Naive thymus-derived CD4-positive, alpha-beta T cell (primary cell): ENCODE results near the gene RBM15. TPM values are rescaled to one million over a fixed set of nuclear protein-coding genes. Genes with fewer than 3 reads are reported as not detected.

Experiments used
- ATAC-seq: fragments of 150-1000 bp; cut with Tn5 transposase; 2 replicates; pipeline ENCODE4 v1.10.0; 2021; ENCODE audit warnings: mild to moderate bottlenecking, moderate library complexity
- CTCF ChIA-PET: fragments of 350-600 bp; sonication (Branson Sonifier 250); formaldehyde crosslinking; loops from one replicate; lab custom pipeline; 2021; ENCODE audit warnings: antibody characterized with exemption; lab: Charles Lee
- POLR2A ChIA-PET: fragments of 350-600 bp; sonication (Branson Sonifier 250); formaldehyde crosslinking; loops from one replicate; lab custom pipeline; 2021; ENCODE audit warnings: antibody characterized with exemption, inconsistent platforms; lab: Charles Lee
- DNase-seq, 9 donors: peaks; one replicate each; pipeline versions ENCODE4 v3.0.0 to v3.0.0-alpha.2; 2020 to 2022; ENCODE audit warnings: mixed read lengths in 1 of 9
- H3K27ac ChIP-seq: one replicate; pipeline ENCODE4 v1.7.0; 2013; ENCODE audit warnings: mild to moderate bottlenecking, low read depth, low read length, moderate library complexity
- H3K27me3 ChIP-seq, 2 donors: one replicate each; pipeline ENCODE4 v1.7.0; 2013; ENCODE audit warnings: low read length in 2 of 2, mild to moderate bottlenecking in 2 of 2, moderate library complexity in 2 of 2; ENCODE audit not compliant: control insufficient read depth in 2 of 2, insufficient read depth in 2 of 2
- H3K36me3 ChIP-seq, 3 experiments: 1 replicate in 2 of 3; 2 replicates in 1 of 3; pipeline ENCODE4 v1.7.0; 2013; ENCODE audit warnings: low read length in 3 of 3, mild to moderate bottlenecking in 3 of 3, moderate library complexity in 1 of 3; ENCODE audit not compliant: insufficient read depth in 3 of 3, control insufficient read depth in 2 of 3
- H3K4me1 ChIP-seq, 2 donors: one replicate each; pipeline ENCODE4 v1.7.0; 2013; ENCODE audit warnings: low read length in 2 of 2, mild to moderate bottlenecking in 2 of 2, moderate library complexity in 1 of 2; ENCODE audit not compliant: control insufficient read depth in 2 of 2, insufficient read depth in 2 of 2
- H3K4me3 ChIP-seq: 2 replicates; pipeline ENCODE4 v1.7.0; 2013; ENCODE audit warnings: mild to moderate bottlenecking, low read length
- H3K9me3 ChIP-seq, 3 experiments: 1 replicate in 2 of 3; 2 replicates in 1 of 3; pipeline ENCODE4 v1.7.0; 2013; ENCODE audit warnings: low read length in 3 of 3; ENCODE audit not compliant: control insufficient read depth in 2 of 3
- H3K27ac Mint-ChIP-seq, 9 donors: one replicate each; pipeline ENCODE4 v1.8.0; 2020 to 2022; ENCODE audit warnings: mixed read lengths in 9 of 9, mild to moderate bottlenecking in 8 of 9, moderate library complexity in 5 of 9, inconsistent platforms in 2 of 9
- H3K27me3 Mint-ChIP-seq, 5 donors: one replicate each; pipeline ENCODE4 v1.8.0; 2021 to 2022; ENCODE audit warnings: mixed read lengths in 5 of 5, mild to moderate bottlenecking in 1 of 5
- H3K36me3 Mint-ChIP-seq, 5 donors: one replicate each; pipeline ENCODE4 v1.8.0; 2020 to 2022; ENCODE audit warnings: mixed read lengths in 5 of 5, mild to moderate bottlenecking in 3 of 5, inconsistent platforms in 1 of 5
- H3K4me1 Mint-ChIP-seq, 7 donors: one replicate each; pipeline ENCODE4 v1.8.0; 2020 to 2022; ENCODE audit warnings: mixed read lengths in 7 of 7, mild to moderate bottlenecking in 3 of 7, inconsistent platforms in 1 of 7
- H3K4me3 Mint-ChIP-seq, 10 donors: one replicate each; pipeline ENCODE4 v1.8.0; 2020 to 2022; ENCODE audit warnings: mild to moderate bottlenecking in 10 of 10, mixed read lengths in 10 of 10, moderate library complexity in 6 of 10, inconsistent platforms in 2 of 10
- H3K9me3 Mint-ChIP-seq, 11 donors: one replicate each; pipeline ENCODE4 v1.8.0; 2020 to 2022; ENCODE audit warnings: mixed read lengths in 11 of 11, mild to moderate bottlenecking in 4 of 11, inconsistent platforms in 1 of 11, moderate library complexity in 1 of 11
- intact Hi-C, 2 donors: fragments of 100-400 bp; cut with micrococcal nuclease; formaldehyde crosslinking; loops; one replicate each; pipeline ENCODE4 v1.15.1; 2023
- polyA plus RNA-seq, 2 donors: library from polyadenylated mRNA; unstranded; fragments of 300-500 nt; fragmentation: Illumina TruSeq; gene quantifications; one replicate each; pipeline ENCODE4 v1.2.3, GENCODE V29; 2021
- total RNA-seq, 6 experiments: library from RNA in 5 of 6; stranded (reverse) in 5 of 6; gene quantifications; 1 replicate in 5 of 6; 2 replicates in 1 of 6; pipeline ENCODE4 v1.2.3 and lab custom pipeline; 2021 to 2026

Gene RBM15
- total and polyA plus RNA-seq, 7 experiments from 2014 or later, result 7.1 to 58.6 (median 45.0) TPM

- peak overlapping the region in 3 of 9 donors; percentile 30 to 43 (median 36) for H3K27ac Mint-ChIP-seq
- no peaks in the 10 kb centered on the region for H3K27me3 Mint-ChIP-seq
- no peaks in the 10 kb centered on the region for H3K9me3 ChIP-seq
- peaks cover 44 to 95% (median 84%) of the 10 kb centered on the region in 7 donors for H3K4me1 Mint-ChIP-seq
- H3K27me3 ChIP-seq, result no peaks in the 10 kb centered on the region
- ATAC-seq, result no peak
- no peak overlapping the region for H3K4me3 ChIP-seq
- peak overlapping the region in 9 of 10 donors; percentile 36 to 62 (median 45) for H3K4me3 Mint-ChIP-seq
- intact Hi-C loops, result no loop called here
- H3K36me3 Mint-ChIP-seq, result peaks cover 14 to 40% (median 22%) of the 10 kb centered on the region in 5 donors
- peaks cover 0 to 15% (median 3%) of the 10 kb centered on the region in 3 experiments for H3K36me3 ChIP-seq
- no peak for DNase-seq
- ChIA-PET CTCF (interaction anchor here (0.7 to 1.8 kb wide), 3 partner anchors 10 to 141 kb away, joined by 3 to 8 read pairs (median 3); partner anchors contain the start of gene RBM15), POLR2A (interaction anchor here (0.6 to 2.0 kb wide), 6 partner anchors 8 to 140 kb away, joined by 3 to 11 read pairs (median 4); partner anchors contain the start of gene RBM15)
- peaks cover 28 to 34% of the 10 kb centered on the region in 2 donors for H3K4me1 ChIP-seq
- no peak overlapping the region for H3K27ac ChIP-seq
- no peaks in the 10 kb centered on the region for H3K9me3 Mint-ChIP-seq
These were observed 9.6 kb downstream of the RBM15 start for GRCh38 chr1:110348771-110349170.

GRCh38 chr1:110350360-110350759 lies 11.2 kb downstream of the RBM15 start:
- H3K36me3 Mint-ChIP-seq, result peaks cover 12 to 31% (median 17%) of the 10 kb centered on the region in 5 donors
- H3K27ac Mint-ChIP-seq, result peak overlapping the region in 3 of 9 donors; percentile 9 to 19 (median 13)
- DNase-seq (no peak), ATAC-seq (no peak)
- Histone ChIP-seq H3K4me3 (no peak overlapping the region), H3K27me3 (no peaks in the 10 kb centered on the region), H3K36me3 (peaks cover 0 to 15% (median 0%) of the 10 kb centered on the region in 3 experiments), H3K9me3 (no peaks in the 10 kb centered on the region), H3K4me1 (peaks cover 19 to 20% of the 10 kb centered on the region in 2 donors), H3K27ac (no peak overlapping the region)
- no peaks in the 10 kb centered on the region for H3K9me3 Mint-ChIP-seq
- H3K27me3 Mint-ChIP-seq, result no peaks in the 10 kb centered on the region
- ChIA-PET POLR2A (interaction anchor here (1.0 to 1.9 kb wide), 2 partner anchors 9 to 12 kb away, joined by 3 to 10 read pairs; partner anchors contain the start of gene RBM15), CTCF (no interaction called here)
- intact Hi-C loops, result no loop called here
- H3K4me3 Mint-ChIP-seq, result peak overlapping the region in 6 of 10 donors; percentile 2 to 47 (median 35)
- peaks cover 40 to 85% (median 77%) of the 10 kb centered on the region in 7 donors for H3K4me1 Mint-ChIP-seq

GRCh38 chr1:110355321-110355720 lies 16.1 kb downstream of the RBM15 start:
- intact Hi-C loops, result no loop called here
- CTCF ChIA-PET, result no interaction called here
- POLR2A ChIA-PET, result no interaction called here

GRCh38 chr1:110356379-110356778 lies 17.2 kb downstream of the RBM15 start:
- Mint-ChIP-seq H3K27me3 (no peaks in the 10 kb centered on the region), H3K27ac (peak overlapping the region in 1 of 9 donors; percentile 65), H3K9me3 (no peaks in the 10 kb centered on the region), H3K4me3 (no peak overlapping the region), H3K4me1 (peaks cover 11 to 45% (median 38%) of the 10 kb centered on the region in 7 donors), H3K36me3 (peaks cover 0 to 16% (median 15%) of the 10 kb centered on the region in 5 donors)
- DNase-seq (no peak), ATAC-seq (no peak)
- Histone ChIP-seq H3K4me1 (no peaks in the 10 kb centered on the region), H3K27ac (no peak overlapping the region), H3K4me3 (no peak overlapping the region), H3K9me3 (no peaks in the 10 kb centered on the region), H3K36me3 (peaks cover 0 to 4% (median 0%) of the 10 kb centered on the region in 3 experiments), H3K27me3 (no peaks in the 10 kb centered on the region)
- ChIA-PET CTCF (no interaction called here), POLR2A (no interaction called here)
- intact Hi-C loops, result no loop called here

More at GRCh38 chr1:110355321-110355720, 16.1 kb downstream of the RBM15 start:
- H3K27me3 ChIP-seq, result no peaks in the 10 kb centered on the region
- H3K36me3 ChIP-seq, result peaks cover 0 to 4% (median 0%) of the 10 kb centered on the region in 3 experiments
- no peaks in the 10 kb centered on the region for H3K9me3 ChIP-seq
- Mint-ChIP-seq H3K4me1 (peaks cover 12 to 49% (median 43%) of the 10 kb centered on the region in 7 donors), H3K27me3 (no peaks in the 10 kb centered on the region), H3K4me3 (no peak overlapping the region), H3K36me3 (peaks cover 0 to 15% (median 11%) of the 10 kb centered on the region in 5 donors), H3K9me3 (no peaks in the 10 kb centered on the region), H3K27ac (no peak overlapping the region)
- peaks cover 0 to under 1% of the 10 kb centered on the region in 2 donors for H3K4me1 ChIP-seq
- no peak for DNase-seq
- no peak for ATAC-seq
- no peak overlapping the region for H3K27ac ChIP-seq
- no peak overlapping the region for H3K4me3 ChIP-seq

- Mint-ChIP-seq H3K27ac (peak overlapping the region in 1 of 9 donors; percentile 13), H3K4me1 (peaks cover 7 to 30% (median 22%) of the 10 kb centered on the region in 7 donors), H3K36me3 (peaks cover 2 to 33% (median 19%) of the 10 kb centered on the region in 5 donors), H3K4me3 (no peak overlapping the region), H3K9me3 (no peaks in the 10 kb centered on the region), H3K27me3 (no peaks in the 10 kb centered on the region)
- Histone ChIP-seq H3K9me3 (no peaks in the 10 kb centered on the region), H3K4me3 (no peak overlapping the region), H3K4me1 (no peaks in the 10 kb centered on the region), H3K36me3 (peaks cover 0 to 8% (median 4%) of the 10 kb centered on the region in 3 experiments), H3K27ac (no peak overlapping the region), H3K27me3 (no peaks in the 10 kb centered on the region)
- ChIA-PET POLR2A (interaction anchor here (1.5 to 3.4 kb wide), 2 partner anchors 10 to 21 kb away, joined by 3 to 13 read pairs; partner anchors contain the start of gene RBM15), CTCF (no interaction called here)
- ATAC-seq (no peak), DNase-seq (no peak)
- intact Hi-C loops, result no loop called here
These were observed 21.3 kb downstream of the RBM15 start for GRCh38 chr1:110360431-110360830.

- intact Hi-C loops, result no loop called here
- Histone ChIP-seq H3K36me3 (peaks cover 0 to 9% (median 9%) of the 10 kb centered on the region in 3 experiments), H3K9me3 (no peaks in the 10 kb centered on the region), H3K4me1 (no peaks in the 10 kb centered on the region), H3K27me3 (no peaks in the 10 kb centered on the region), H3K4me3 (no peak overlapping the region), H3K27ac (no peak overlapping the region)
- peaks cover 0 to 19% (median 11%) of the 10 kb centered on the region in 7 donors for H3K4me1 Mint-ChIP-seq
- no peak overlapping the region for H3K4me3 Mint-ChIP-seq
- no peaks in the 10 kb centered on the region for H3K27me3 Mint-ChIP-seq
- ChIA-PET POLR2A (interaction anchor here (0.6 kb wide), 1 partner anchor 10 kb away, joined by 3 read pairs; no protein-coding TSS in a partner anchor), CTCF (no interaction called here)
- ATAC-seq (no peak), DNase-seq (no peak)
- no peaks in the 10 kb centered on the region for H3K9me3 Mint-ChIP-seq
- H3K36me3 Mint-ChIP-seq, result peaks cover 3 to 30% (median 22%) of the 10 kb centered on the region in 5 donors
- peak overlapping the region in 1 of 9 donors; percentile 56 for H3K27ac Mint-ChIP-seq
These were observed 22.7 kb downstream of the RBM15 start for GRCh38 chr1:110361856-110362255.
